SU-DHL-6 (cell line): ENCODE results near the gene NR2E1.

Source experiments
- H2AFZ ChIP-seq: fragments of 200-600 bp; sonication (generic); 2 replicates; pipeline ENCODE4 v1.6.1; 2014; ENCODE audit warnings: low read depth, mild to moderate bottlenecking, moderate library complexity, mixed read lengths, antibody characterized with exemption, low read length; ENCODE audit not compliant: severe bottlenecking
- H3F3A ChIP-seq: fragments of 200-600 bp; shearing (Covaris generic); 2 replicates; pipeline ENCODE4 v1.6.0; 2016; ENCODE audit warnings: antibody characterized with exemption, mild to moderate bottlenecking; ENCODE audit not compliant: insufficient read depth
- H3K27ac ChIP-seq: fragments of 200-600 bp; sonication (generic); 2 replicates; pipeline ENCODE4 v1.5.1; 2016; ENCODE audit warnings: low read depth, mild to moderate bottlenecking, low read length, moderate library complexity, mixed read lengths
- H3K27me3 ChIP-seq: fragments of 200-600 bp; sonication (generic), shearing (Covaris generic); 2 replicates; pipeline ENCODE4 v1.6.0; 2014; ENCODE audit warnings: mild to moderate bottlenecking, low read length
- H3K36me3 ChIP-seq: fragments of 200-600 bp; sonication (generic); 2 replicates; pipeline ENCODE4 v1.6.1; 2014; ENCODE audit warnings: mild to moderate bottlenecking, low read length, mixed read lengths
- H3K4me2 ChIP-seq: fragments of 300-600, 200-600 bp; shearing (Covaris generic), sonication (generic); 2 replicates; pipeline ENCODE4 v1.6.0; 2014; ENCODE audit warnings: low read length, low read depth, mild to moderate bottlenecking; ENCODE audit not compliant: poor library complexity, severe bottlenecking
- H3K4me3 ChIP-seq: fragments of 200-600 bp; sonication (generic); 2 replicates; pipeline ENCODE4 v1.5.1; 2014; ENCODE audit warnings: antibody characterized with exemption, low read length, mild to moderate bottlenecking, mixed read lengths; ENCODE audit not compliant: insufficient read depth, poor library complexity, severe bottlenecking
- H3K79me2 ChIP-seq: fragments of 200-600 bp; sonication (generic); 2 replicates; pipeline ENCODE4 v1.6.1; 2014; ENCODE audit warnings: mild to moderate bottlenecking, low read length, moderate library complexity; ENCODE audit not compliant: insufficient read depth
- H3K9ac ChIP-seq: fragments of 200-600 bp; sonication (generic); 2 replicates; pipeline ENCODE4 v1.7.0; 2014; ENCODE audit warnings: mild to moderate bottlenecking, low read length
- H3K9me2 ChIP-seq: fragments of 200-600 bp; sonication (generic); replicated peaks from 2 replicates; pipeline ENCODE4 v1.6.1; 2014; ENCODE audit warnings: low read length; ENCODE audit not compliant: insufficient read depth
- H3K9me3 ChIP-seq: fragments of 200-600 bp; sonication (generic); 2 replicates; pipeline ENCODE4 v1.6.1; 2014; ENCODE audit warnings: low read length, mixed read lengths; ENCODE audit not compliant: insufficient read depth
- H4K20me1 ChIP-seq: fragments of 200-600 bp; sonication (generic); 2 replicates; pipeline ENCODE4 v1.6.1; 2014; ENCODE audit warnings: low read depth, mild to moderate bottlenecking, antibody characterized with exemption, low read length, moderate library complexity, mixed read lengths
- EZH2phosphoT487 ChIP-seq: fragments of 200-600 bp; sonication (generic), shearing (Covaris generic); conservative IDR thresholded peaks from 2 replicates; pipeline ENCODE4 v1.6.1; 2018; ENCODE audit warnings: mild to moderate bottlenecking, antibody characterized with exemption, low read length, moderate library complexity, mixed read lengths
- TF ChIP-seq, protein P1 (sequence below): fragments of 200-600 bp; sonication (generic); IDR thresholded peaks from one replicate; pipeline ENCODE4 v1.5.1; 2017; ENCODE audit warnings: antibody characterized with exemption, mild to moderate bottlenecking, low read length, moderate library complexity; ENCODE audit not compliant: insufficient read depth, poor library complexity, severe bottlenecking

The NR2E1 gene

DNA sequence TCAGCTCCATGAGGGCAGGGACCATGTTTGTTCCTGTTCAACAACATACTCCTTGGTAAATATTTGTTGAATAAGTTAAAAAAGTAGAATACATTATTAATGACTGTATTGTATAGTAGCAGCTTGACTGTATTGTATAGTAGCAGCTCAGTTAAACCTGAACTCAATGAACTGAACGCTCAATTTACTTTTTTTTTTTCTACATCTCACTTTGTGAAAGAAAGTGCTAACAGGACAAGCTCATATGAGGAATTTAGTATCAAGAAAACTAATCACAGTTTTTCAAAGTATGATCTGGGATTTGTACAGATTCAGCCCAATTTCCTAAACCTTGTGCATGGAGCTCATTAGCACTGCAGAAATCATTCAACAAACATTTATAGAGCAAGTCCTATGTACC is 38.8 kb upstream of the NR2E1 start:
- Histone ChIP-seq H2AFZ (no peak overlapping the region), H3K9me3 (no peaks in the 10 kb centered on the region), H3K27ac (no peak overlapping the region), H3K79me2 (no peaks in the 10 kb centered on the region), H3K9ac (no peak overlapping the region), H4K20me1 (no peaks in the 10 kb centered on the region), H3K9me2 (no peaks in the 10 kb centered on the region), H3K4me3 (no peak overlapping the region), H3F3A (no peaks in the 10 kb centered on the region), H3K4me2 (no peak overlapping the region), H3K27me3 (no peaks in the 10 kb centered on the region), H3K36me3 (no peaks in the 10 kb centered on the region)
- no peak for TF ChIP-seq EZH2phosphoT487
- TF ChIP-seq, protein P1, sequence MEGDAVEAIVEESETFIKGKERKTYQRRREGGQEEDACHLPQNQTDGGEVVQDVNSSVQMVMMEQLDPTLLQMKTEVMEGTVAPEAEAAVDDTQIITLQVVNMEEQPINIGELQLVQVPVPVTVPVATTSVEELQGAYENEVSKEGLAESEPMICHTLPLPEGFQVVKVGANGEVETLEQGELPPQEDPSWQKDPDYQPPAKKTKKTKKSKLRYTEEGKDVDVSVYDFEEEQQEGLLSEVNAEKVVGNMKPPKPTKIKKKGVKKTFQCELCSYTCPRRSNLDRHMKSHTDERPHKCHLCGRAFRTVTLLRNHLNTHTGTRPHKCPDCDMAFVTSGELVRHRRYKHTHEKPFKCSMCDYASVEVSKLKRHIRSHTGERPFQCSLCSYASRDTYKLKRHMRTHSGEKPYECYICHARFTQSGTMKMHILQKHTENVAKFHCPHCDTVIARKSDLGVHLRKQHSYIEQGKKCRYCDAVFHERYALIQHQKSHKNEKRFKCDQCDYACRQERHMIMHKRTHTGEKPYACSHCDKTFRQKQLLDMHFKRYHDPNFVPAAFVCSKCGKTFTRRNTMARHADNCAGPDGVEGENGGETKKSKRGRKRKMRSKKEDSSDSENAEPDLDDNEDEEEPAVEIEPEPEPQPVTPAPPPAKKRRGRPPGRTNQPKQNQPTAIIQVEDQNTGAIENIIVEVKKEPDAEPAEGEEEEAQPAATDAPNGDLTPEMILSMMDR, result no peak

DNA sequence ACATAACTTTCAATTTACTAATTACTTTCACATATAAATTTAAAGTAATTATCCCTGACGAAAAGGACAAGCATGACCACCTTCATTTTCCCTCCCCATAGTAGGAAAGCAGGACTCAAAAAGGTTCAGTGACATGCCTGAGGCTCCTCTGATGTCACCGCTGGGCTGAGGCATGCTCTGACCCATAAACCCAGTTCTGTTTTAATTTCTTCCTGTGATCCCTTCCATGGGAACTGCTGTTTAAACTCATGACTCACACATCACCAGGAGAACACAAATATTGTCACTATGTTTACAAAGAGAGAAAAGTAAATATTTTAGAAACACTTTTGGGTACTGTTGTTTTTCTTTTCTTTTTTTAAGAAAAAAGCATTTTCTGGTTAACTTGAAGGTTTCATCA is 38.0 kb upstream of the NR2E1 start:
- no peaks in the 10 kb centered on the region for H3K9me3 ChIP-seq
- no peak overlapping the region for H2AFZ ChIP-seq
- H3K9ac ChIP-seq, result no peak overlapping the region
- no peak overlapping the region for H3K4me2 ChIP-seq
- H3K36me3 ChIP-seq, result no peaks in the 10 kb centered on the region
- H4K20me1 ChIP-seq, result no peaks in the 10 kb centered on the region
- H3K9me2 ChIP-seq, result no peaks in the 10 kb centered on the region
- no peak overlapping the region for H3K4me3 ChIP-seq
- no peak for TF ChIP-seq EZH2phosphoT487
- TF ChIP-seq, protein P1, result no peak
- H3K27ac ChIP-seq, result no peak overlapping the region
- no peaks in the 10 kb centered on the region for H3F3A ChIP-seq
- no peaks in the 10 kb centered on the region for H3K27me3 ChIP-seq
- H3K79me2 ChIP-seq, result no peaks in the 10 kb centered on the region

DNA sequence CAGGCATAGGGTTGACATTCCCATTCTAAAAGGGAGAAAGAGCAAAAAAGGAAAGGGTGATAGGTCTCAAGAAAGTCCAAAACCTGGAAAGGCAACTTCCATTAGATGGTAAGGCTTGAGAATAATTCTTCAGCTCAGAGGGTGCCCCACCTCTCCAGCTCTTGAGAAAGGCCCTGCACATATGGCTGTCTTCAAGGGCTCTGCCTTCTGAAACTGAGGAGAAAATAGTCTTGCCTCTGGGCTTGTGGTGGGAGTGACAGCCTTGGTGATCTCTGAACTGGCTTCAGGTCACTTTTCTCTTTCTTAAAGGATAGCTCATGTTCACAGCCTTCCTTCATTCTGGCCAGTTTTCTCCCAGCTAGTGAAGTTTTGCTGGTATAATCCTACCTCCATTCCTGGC is 35.6 kb upstream of the NR2E1 start:
- Histone ChIP-seq H3K27me3 (no peaks in the 10 kb centered on the region), H2AFZ (no peak overlapping the region)

More for the DNA sequence above, 35.6 kb upstream of the NR2E1 start:
- no peaks in the 10 kb centered on the region for H3K36me3 ChIP-seq
- H3K9me2 ChIP-seq, result no peaks in the 10 kb centered on the region
- no peaks in the 10 kb centered on the region for H4K20me1 ChIP-seq
- no peaks in the 10 kb centered on the region for H3K9me3 ChIP-seq
- no peak overlapping the region for H3K27ac ChIP-seq
- no peaks in the 10 kb centered on the region for H3K79me2 ChIP-seq
- H3K9ac ChIP-seq, result no peak overlapping the region
- no peak overlapping the region for H3K4me3 ChIP-seq
- H3K4me2 ChIP-seq, result no peak overlapping the region
- TF ChIP-seq, protein P1, result no peak
- TF ChIP-seq EZH2phosphoT487, result no peak
- H3F3A ChIP-seq, result no peaks in the 10 kb centered on the region
